Epithelial cell of prostate (primary cell): Measurements from ENCODE around the gene ITPKC.
A peak's percentile ranks its signal among the peaks of the same experiment; 100 is the strongest.

Experiments
- DNase-seq: peaks from one replicate; pipeline ENCODE4 v3.0.0-alpha.2; 2011; ENCODE audit warnings: low read depth, low spot score
- H3K27ac ChIP-seq: fragments of 450-650 bp; 2 replicates; pipeline ENCODE4 v1.5.1; 2017; ENCODE audit warnings: mild to moderate bottlenecking

ITPKC gene

DNA sequence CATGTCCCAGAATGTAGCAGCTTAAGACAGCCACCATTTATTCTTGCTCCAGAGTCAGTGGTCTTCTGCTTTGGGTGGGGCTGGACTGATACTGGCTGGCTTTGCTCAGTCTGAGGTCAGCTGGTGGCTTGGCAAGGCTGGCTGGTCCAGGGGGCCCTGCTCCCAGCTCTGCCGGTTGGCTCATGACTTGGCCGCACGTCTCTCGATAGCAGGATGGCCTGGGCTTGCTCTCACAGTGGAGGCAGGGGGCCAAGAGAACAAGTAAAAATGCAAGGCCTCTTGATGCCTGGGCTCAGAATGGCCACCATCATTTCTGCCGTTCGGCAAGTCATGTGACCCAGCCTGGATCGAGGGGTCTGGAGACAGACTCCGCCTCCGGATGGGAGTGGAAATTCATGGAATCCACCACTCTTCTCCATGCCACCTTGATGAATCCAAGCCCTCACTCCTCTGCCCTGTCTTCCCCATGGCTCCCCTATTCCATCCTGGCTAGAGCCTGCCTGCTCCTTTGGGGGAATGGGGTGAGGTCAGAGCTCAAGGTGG is 20.3 kb downstream of the ITPKC start:
- DNase-seq: no peak
- H3K27ac ChIP-seq: peak overlapping the region; percentile 54

DNA sequence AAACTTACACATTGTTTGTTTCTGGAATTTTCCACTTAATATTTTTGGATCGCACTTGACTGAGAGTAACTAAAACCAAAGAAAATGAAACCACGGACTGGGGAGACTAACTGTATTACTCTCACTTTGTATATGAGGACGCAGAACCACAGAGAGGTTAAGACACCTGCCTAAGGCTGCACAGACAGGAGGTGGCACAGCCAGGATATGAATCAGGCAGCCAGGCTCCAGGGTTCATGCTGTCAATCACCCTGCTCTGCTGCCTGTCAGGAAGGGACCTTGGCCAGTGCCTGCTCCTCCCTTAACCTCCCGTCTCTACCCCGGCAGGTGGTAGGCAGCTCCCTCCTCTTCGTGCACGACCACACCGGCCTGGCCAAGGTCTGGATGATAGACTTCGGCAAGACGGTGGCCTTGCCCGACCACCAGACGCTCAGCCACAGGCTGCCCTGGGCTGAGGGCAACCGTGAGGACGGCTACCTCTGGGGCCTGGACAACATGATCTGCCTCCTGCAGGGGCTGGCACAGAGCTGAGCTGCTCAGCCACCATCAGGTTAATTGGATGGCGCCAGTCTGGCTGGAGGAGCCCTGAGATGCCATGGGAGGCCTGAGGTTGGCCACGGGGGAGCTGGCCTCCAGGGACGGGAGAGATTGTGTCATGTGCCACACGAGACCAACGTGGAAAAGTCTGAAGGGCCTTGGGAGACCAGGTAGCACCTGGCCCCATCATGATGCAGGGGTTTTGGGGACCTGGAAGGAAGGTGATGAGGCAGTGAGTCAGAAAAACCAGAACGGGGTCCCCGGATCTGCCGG is 22.3 kb downstream of the ITPKC start:
- H3K27ac ChIP-seq: no peak overlapping the region
- no peak for DNase-seq

DNA sequence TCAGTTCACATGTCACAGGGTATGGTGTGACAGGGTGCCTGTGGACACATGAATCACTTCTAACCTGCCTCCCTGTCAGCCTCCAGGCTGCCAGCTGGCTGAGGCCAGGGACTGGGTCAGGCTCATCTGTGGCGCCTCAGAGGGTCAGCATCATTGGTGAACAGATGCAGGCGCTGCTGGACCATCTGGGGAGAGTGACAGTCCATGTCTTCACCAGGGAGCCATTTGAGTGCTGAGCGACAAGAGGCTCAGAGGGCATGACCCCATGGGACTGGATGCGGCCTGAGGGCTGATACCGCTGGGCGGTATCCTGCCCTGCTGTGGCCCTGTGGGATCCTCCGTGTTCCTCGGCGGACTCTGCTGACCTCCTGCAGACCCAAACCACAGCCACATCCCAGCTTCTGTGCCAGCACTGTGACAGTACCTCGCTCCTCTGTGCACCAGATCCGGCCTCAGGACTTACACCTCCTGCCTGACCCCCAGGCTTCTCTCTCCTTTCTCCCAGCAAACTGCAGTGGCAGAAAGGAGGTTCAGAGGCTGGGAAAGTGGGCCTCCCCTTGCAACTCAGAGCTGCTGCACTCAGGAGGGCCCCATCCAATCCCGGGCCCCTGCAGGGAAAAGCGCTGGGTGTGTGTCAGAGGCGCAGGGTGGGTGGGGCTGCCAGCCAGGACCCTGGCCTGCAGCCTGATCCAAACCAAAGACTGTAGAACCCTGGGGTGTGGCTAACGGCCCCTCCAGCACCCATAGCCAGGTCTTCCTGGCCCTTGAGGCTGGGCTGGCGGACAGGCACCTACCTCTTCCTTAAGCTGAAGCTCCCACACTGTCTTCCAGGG is 23.2 kb downstream of the ITPKC start:
- peak overlapping the region; percentile 23 for H3K27ac ChIP-seq
- no peak for DNase-seq

DNA sequence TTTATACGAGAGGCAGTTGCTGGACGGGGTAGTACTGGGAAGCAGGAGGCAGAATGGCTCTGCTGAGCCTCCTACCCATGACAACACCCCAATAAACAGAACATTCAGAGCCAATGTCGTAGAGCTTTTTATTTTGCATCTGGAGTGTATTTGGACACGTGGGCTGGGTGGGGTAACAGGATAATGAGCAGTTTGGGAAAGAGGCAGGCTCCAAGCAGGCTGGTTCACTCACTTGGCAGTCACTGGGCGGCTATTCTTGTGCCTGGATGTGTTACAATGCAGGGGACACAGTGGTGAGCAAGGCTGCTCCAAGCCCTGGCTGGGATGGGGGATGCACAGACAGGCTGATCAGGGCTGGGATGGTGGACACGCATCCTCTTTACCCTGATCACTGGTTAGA is 23.8 kb downstream of the ITPKC start:
- DNase-seq: no peak
- peak overlapping the region; percentile 23 for H3K27ac ChIP-seq

- DNase-seq: no peak
- peak overlapping the region; percentile 23 for H3K27ac ChIP-seq
Measured at GRCh38 chr19:40741527-40742390, 24.8 kb downstream of the ITPKC start.

- no peak for DNase-seq
- no peak overlapping the region for H3K27ac ChIP-seq
Measured at GRCh38 chr19:40742477-40742876, 25.6 kb downstream of the ITPKC start.

DNA sequence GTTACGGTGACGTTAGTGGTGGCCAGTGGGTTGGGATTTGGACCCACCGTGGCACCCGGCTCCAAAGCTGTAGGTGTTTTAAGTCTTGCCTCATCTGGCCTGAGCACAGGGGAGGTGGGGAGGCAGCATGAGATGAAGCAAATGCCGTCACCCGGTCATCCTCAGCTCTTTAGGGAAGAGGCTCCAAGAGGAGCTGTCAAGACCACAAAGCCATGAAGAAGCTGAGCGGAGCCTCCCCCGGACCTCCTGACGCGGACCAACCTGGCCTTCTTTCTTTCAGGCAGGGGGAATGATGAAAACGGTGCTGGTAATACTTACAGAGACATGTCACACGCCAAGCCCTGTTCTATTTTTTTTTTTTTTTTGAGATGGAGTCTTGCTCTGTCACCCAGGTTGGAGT is 26.0 kb downstream of the ITPKC start:
- H3K27ac ChIP-seq: no peak overlapping the region

GRCh38 chr19:40743926-40744325 is 27.0 kb downstream of the ITPKC start:
- no peak for DNase-seq

More for the DNA sequence above, 26.0 kb downstream of the ITPKC start:
- no peak for DNase-seq

GRCh38 chr19:40744554-40745401 is 27.9 kb downstream of the ITPKC start:
- no peak for DNase-seq
- peak overlapping the region; percentile 5 for H3K27ac ChIP-seq

More at GRCh38 chr19:40743926-40744325, 27.0 kb downstream of the ITPKC start:
- no peak overlapping the region for H3K27ac ChIP-seq

GRCh38 chr19:40745402-40745780 is 28.5 kb downstream of the ITPKC start:
- H3K27ac ChIP-seq: peak overlapping the region; percentile 5
- DNase-seq: no peak

- DNase-seq: no peak
- H3K27ac ChIP-seq: no peak overlapping the region
Measured at GRCh38 chr19:40747536-40747935, 30.6 kb downstream of the ITPKC start.

GRCh38 chr19:40750058-40750873 is 33.4 kb downstream of the ITPKC start, which contains the start of gene ACTMAP:
TSS of gene ACTMAP (minus strand) at chr19:40750477. CDS start at chr19:40749803, 674 bp downstream.
- H3K27ac ChIP-seq: peak within 1 kb of the TSS; percentile 89
- peak; percentile 99 for DNase-seq

DNA sequence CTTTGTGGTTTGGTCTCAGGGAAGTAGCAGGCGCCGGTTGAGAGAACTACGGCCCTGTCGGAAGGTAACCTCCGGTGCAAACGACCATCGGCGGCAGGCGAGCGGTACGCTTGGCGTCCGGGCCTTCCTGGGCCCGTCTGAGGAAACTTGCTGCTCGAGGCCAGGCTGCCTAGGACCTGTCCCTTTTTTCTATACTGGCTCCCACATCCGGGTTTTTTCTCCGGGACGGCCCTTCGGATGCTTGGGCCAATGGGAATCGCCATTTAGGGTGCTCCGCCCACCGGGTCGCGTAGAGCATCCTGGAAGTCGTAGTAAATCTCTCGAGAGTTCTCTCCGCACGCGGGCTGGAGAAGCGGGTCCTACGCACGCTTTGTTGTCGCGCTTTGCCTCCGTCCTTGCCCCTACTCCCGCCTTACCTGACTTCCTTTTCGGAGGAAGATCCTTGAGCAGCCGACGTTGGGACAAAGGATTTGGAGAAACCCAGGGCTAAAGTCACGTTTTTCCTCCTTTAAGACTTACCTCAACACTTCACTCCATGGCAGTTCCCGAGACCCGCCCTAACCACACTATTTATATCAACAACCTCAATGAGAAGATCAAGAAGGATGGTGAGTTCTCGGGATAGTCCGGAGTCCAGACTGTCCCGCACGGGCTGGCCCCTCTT is 34.1 kb downstream of the ITPKC start, which contains the start of gene SNRPA:
TSS of gene SNRPA (plus strand) at position 330 of the 664 bp plus-strand sequence. CDS start at position 536, 206 bp downstream.
- peak within 1 kb of the TSS; percentile 89 for H3K27ac ChIP-seq
- peak; percentile 89 for DNase-seq

DNA sequence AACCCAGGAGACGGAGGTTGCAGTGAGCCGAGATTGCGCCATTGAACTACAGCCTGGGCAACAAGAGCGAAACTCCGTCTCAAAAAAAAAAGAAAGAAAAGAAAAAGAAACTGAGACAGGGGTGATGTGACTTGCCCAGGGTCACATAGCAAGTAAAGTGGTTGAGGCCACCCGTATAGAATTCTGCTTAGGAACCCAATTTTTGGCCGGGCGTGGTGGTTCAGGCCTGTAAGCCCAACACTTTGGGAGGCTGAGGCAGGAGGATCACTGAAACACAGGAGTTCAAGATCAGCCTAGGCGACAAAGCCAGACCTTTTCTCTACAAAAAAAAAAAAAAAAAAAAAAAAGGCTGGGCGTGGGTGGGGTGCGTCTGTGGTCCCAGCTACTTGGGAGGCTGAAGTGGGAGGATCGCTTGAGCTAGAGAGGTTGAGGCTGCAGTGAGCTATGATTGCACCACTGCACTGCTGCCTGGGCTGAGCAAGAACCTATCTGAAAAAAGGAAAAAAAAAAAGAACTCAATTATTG is 35.4 kb downstream of the ITPKC start:
- peak overlapping the region; percentile 89 for H3K27ac ChIP-seq
- no peak for DNase-seq

DNA sequence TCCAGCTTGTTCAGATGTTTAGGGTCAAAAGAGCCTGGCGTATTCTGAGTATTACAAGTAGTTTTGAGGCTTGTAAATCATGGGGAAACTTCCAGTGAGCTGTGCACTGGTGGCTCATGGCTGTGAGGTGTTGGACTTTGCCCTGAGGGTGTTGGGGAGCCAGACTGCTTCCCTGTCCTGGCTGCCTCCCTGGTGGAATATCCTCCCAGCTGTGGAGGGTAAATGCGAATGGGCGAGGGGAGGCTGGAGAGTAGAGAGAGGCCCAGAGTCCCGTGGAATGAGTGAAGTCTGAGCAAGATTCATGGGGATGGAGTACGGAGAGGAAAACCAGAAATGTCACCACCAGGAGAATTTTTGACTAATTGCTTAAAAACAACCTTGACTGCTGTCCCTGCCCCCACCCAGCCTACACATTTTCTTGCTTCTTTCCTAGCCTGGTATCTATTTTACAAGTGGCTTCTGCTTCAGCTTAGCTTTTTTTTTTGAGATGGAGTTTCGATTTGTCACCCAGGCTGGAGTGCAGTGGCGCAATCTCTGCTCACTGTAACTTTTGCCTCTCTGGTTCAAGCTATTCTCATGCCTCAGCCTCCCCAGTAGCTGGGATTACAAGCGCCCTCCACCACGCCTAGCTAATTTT is 37.8 kb downstream of the ITPKC start:
- no peak for DNase-seq
- H3K27ac ChIP-seq: peak overlapping the region; percentile 35

DNA sequence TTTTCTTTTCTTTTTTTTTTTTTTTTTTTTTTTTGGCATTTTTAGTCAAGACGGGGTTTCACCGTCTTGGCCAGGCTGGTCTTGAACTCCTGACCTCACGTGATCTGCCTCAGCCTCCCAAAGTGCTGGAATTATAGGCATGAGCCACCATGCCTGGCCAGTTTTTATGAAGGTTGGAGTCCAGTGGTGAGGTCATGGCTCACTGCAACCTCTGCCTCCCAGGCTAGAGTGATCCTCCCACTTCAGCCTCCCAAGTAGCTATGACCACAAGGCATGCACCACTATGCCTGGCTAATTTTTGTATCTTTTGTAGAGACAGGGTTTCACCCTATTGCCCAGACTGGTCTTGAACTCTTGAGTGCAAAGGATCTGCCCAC is 38.3 kb downstream of the ITPKC start:
- no peak for DNase-seq
- H3K27ac ChIP-seq: peak overlapping the region; percentile 35

DNA sequence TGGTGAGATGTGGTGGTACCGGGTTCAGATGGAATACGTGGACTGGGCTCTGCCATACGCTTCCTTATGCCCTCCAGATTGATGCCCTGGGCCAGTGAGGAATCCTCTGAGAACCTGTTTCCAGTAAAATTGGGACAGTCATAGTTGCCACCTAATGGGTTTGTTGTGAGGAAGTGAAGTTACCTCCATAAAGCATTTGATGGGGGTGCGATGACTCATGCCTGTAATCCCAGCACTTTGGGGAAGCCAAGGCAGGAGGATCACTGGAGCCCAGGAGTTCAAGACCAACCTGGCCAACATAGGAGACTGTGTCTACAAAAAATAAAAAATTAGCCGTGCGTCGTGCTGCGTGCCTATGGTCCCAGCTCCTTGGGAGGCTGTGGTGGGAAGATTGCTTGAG is 38.9 kb downstream of the ITPKC start:
- no peak for DNase-seq
- H3K27ac ChIP-seq: peak overlapping the region; percentile 36
